Astrocyte (in vitro differentiated cells and primary cell): ENCODE data around the gene SCN10A.

Experiments used
- EZH2 ChIP-seq: IDR thresholded peaks from 2 replicates; pipeline ENCODE4 v1.6.1; 2012; ENCODE audit warnings: mild to moderate bottlenecking, low read length, inconsistent platforms; ENCODE audit not compliant: insufficient read depth
- TF ChIP-seq, protein P1 (sequence below): IDR thresholded peaks from 2 replicates; pipeline ENCODE4 v1.5.1; 2011; ENCODE audit warnings: low read depth, mild to moderate bottlenecking, inconsistent platforms, low read length, moderate library complexity; ENCODE audit not compliant: insufficient read depth

DNA sequence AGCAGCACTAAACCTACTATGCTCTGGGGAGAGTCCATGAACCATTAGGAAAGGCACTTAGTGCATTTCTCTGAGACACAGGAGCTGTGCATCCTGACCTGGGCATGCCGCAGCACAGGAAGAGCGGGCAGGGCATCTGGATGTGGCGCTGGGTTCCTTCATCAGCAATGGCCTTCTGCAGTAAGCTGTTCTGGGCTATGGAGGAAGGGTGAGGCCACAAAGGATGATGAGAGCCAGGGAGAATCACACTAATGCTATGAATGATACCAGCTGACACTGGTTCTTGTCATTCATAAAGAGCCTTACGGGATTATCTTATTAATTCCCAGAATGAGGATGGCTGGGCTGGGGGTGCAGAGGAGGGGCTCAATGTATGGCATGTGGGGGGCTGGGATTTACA lies 12.7 kb upstream of the SCN10A start:
- TF ChIP-seq EZH2 = no peak
- TF ChIP-seq, protein P1, sequence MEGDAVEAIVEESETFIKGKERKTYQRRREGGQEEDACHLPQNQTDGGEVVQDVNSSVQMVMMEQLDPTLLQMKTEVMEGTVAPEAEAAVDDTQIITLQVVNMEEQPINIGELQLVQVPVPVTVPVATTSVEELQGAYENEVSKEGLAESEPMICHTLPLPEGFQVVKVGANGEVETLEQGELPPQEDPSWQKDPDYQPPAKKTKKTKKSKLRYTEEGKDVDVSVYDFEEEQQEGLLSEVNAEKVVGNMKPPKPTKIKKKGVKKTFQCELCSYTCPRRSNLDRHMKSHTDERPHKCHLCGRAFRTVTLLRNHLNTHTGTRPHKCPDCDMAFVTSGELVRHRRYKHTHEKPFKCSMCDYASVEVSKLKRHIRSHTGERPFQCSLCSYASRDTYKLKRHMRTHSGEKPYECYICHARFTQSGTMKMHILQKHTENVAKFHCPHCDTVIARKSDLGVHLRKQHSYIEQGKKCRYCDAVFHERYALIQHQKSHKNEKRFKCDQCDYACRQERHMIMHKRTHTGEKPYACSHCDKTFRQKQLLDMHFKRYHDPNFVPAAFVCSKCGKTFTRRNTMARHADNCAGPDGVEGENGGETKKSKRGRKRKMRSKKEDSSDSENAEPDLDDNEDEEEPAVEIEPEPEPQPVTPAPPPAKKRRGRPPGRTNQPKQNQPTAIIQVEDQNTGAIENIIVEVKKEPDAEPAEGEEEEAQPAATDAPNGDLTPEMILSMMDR = no peak
